Kidney epithelial cell (primary cell): ENCODE measurements around the gene CYP4F12. TPM values are rescaled to one million over a fixed set of nuclear protein-coding genes. Genes with fewer than 3 reads are reported as not detected.

ENCODE experiments used
- DNase-seq: peaks from one replicate; pipeline ENCODE4 v3.0.0-alpha.2; 2010; ENCODE audit warnings: low read depth
- H3K27me3 ChIP-seq: 2 replicates; pipeline ENCODE4 v1.6.0; 2011; ENCODE audit warnings: low read length; ENCODE audit not compliant: control insufficient read depth, insufficient read depth
- H3K36me3 ChIP-seq: 2 replicates; pipeline ENCODE4 v1.5.1; 2011; ENCODE audit warnings: low read length; ENCODE audit not compliant: control insufficient read depth, insufficient read depth
- H3K4me3 ChIP-seq: 2 replicates; pipeline ENCODE4 v1.5.1; 2011; ENCODE audit warnings: low read depth, mild to moderate bottlenecking, control low read depth, low read length
- total RNA-seq: library from RNA; depleted of rRNA; stranded (reverse); fragments of >200 nt; gene quantifications from 2 replicates; pipeline ENCODE4 v1.2.3, GENCODE V29; 2015
- TF ChIP-seq, protein P1 (sequence below): IDR thresholded peaks from 2 replicates; pipeline ENCODE4 v1.5.1; 2011; ENCODE audit warnings: mild to moderate bottlenecking, moderate library complexity, low read length, control low read depth, inconsistent platforms; ENCODE audit not compliant: insufficient read depth, poor library complexity, severe bottlenecking

Gene CYP4F12
- total RNA-seq, 1 donor from 2014 or later: not detected

DNA sequence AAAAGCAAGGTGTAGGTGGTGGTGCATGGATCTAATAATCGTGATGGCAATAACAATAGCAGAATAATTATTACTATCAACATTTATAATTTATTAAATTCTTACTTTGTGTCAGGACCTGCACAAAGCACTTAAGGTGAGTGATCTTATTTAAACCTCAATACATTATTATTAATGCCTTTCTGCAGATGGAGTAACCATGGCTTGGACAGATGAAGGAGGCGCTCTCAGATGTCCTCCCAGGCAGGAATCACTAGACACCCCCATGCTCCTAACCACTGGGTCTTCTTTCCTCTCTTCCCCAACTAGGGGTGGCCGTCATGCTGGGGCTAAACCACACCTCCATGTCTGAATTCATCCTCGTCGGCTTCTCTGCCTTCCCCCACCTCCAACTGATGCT lies 54.8 kb downstream of the CYP4F12 start, which contains the start of gene OR10H2:
TSS of gene OR10H2 (plus strand) at position 301 of the 400 bp plus-strand sequence. CDS start at position 321, 20 bp downstream.
- H3K4me3 ChIP-seq: no peak within 1 kb of the TSS
- no peaks in the 10 kb centered on the region for H3K27me3 ChIP-seq
- no peaks in the 10 kb centered on the region for H3K36me3 ChIP-seq
- TF ChIP-seq, protein P1, sequence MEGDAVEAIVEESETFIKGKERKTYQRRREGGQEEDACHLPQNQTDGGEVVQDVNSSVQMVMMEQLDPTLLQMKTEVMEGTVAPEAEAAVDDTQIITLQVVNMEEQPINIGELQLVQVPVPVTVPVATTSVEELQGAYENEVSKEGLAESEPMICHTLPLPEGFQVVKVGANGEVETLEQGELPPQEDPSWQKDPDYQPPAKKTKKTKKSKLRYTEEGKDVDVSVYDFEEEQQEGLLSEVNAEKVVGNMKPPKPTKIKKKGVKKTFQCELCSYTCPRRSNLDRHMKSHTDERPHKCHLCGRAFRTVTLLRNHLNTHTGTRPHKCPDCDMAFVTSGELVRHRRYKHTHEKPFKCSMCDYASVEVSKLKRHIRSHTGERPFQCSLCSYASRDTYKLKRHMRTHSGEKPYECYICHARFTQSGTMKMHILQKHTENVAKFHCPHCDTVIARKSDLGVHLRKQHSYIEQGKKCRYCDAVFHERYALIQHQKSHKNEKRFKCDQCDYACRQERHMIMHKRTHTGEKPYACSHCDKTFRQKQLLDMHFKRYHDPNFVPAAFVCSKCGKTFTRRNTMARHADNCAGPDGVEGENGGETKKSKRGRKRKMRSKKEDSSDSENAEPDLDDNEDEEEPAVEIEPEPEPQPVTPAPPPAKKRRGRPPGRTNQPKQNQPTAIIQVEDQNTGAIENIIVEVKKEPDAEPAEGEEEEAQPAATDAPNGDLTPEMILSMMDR: no peak
- DNase-seq: no peak

DNA sequence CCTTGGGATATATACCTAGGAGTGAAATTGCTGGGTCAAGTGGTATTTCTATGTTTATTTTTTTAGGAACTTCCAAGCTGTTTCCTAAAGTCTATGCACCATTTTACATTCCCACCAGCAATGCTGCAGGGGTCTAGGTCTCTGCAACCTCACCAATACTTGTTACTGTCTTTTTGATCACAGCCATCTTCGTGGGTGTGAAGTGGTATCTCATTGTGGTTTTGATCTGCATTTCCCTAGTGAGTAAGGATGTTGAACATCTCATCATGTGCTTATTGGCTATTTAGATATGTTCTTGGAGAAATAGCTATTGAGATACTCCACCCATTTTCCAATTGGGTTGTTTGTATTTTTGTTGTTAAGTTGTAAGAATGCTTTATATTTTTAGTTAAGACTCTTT lies 57.7 kb downstream of the CYP4F12 start:
- Histone ChIP-seq H3K27me3 (no peaks in the 10 kb centered on the region), H3K36me3 (no peaks in the 10 kb centered on the region), H3K4me3 (no peak overlapping the region)
- TF ChIP-seq, protein P1: no peak
- no peak for DNase-seq

DNA sequence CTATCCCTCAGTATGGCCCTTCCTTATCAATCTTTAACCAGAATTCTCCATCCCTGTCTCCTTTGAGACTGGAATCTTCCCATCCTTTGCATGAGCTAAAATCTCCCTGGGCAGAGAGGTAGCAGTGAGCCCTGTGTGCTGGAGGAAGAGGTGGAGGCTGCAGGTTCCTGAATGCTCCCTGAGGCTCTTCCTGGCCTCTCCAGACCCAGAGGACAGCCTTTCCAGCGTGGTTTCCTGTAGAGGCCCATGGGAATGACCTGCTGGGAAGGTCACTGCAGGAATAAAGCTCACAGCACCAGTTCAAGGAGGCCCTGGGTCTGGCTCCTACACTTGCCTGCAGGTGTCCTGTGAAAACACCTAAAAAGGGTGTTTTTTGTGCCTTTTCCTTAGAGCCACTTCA lies 59.5 kb downstream of the CYP4F12 start:
- Histone ChIP-seq H3K27me3 (no peaks in the 10 kb centered on the region), H3K4me3 (no peak overlapping the region), H3K36me3 (no peaks in the 10 kb centered on the region)
- DNase-seq: no peak
- TF ChIP-seq, protein P1: no peak

DNA sequence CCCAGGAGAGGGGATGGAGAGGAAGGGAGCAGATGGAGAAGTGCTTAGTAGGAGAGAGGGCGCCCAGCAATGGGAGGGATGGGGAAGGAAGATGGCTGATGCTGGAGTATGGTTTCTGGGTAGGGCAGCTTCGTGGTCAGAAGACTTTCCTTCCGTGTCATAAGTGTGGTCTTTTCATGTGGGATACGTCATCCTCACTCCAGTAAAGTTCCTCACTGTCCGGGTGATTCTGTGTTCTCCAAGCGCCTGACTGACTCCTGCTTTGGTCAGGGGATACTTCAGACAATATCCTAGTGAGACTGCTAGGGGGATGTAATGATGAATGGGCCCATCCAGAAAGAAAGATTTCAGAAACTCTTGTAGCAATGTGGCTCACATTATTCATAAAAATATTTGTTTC lies 61.0 kb downstream of the CYP4F12 start:
- no peak overlapping the region for H3K4me3 ChIP-seq
- no peaks in the 10 kb centered on the region for H3K27me3 ChIP-seq
- TF ChIP-seq, protein P1: no peak
- H3K36me3 ChIP-seq: no peaks in the 10 kb centered on the region
- DNase-seq: no peak

DNA sequence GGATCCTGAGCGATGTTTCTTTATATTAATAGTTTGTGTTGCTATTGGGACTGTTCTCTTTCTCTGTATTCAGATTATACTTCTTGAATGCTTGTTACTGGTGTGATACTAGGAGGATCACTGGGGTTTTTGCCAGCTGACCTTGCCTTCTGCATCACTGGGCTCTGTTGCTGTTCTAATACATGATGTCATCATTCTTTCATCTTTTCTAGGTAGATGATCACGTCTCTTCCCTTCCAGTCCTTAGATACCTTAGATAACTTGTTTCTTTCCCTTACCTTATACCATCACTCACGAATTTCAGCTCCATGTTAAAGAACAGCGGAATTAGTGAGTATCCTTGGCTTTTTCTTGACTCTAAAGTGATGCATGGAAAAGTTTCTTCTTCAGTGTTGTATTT lies 64.8 kb downstream of the CYP4F12 start, which contains the start of gene OR10H3:
TSS of gene OR10H3 (plus strand) at position 264 of the 400 bp plus-strand sequence. CDS start 3,408 bp downstream, outside the sequence.
- H3K27me3 ChIP-seq: no peaks in the 10 kb centered on the region
- TF ChIP-seq, protein P1: no peak
- no peak for DNase-seq
- no peaks in the 10 kb centered on the region for H3K36me3 ChIP-seq
- no peak within 1 kb of the TSS for H3K4me3 ChIP-seq

DNA sequence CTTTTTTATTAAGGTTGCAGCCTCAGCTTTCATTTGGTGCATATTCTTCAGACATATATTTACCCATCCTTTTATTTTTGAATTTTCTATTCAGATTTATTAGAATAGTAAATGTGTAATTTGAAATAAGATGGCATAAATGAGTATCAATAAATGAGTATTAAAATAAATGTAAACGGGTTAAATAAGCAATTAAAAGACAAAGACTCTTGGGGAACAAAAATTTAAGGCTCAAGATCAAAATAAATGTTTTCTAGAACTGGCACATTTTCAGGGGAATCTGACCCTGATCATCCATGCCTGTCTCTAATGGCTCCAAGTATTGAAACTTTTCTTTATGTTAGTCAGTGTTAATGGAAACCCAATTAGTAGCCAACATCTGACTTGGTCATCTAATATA lies 67.9 kb downstream of the CYP4F12 start:
- DNase-seq: no peak
- Histone ChIP-seq H3K27me3 (no peaks in the 10 kb centered on the region), H3K36me3 (no peaks in the 10 kb centered on the region), H3K4me3 (no peak overlapping the region)
- TF ChIP-seq, protein P1: no peak

Other genes starting within 250 kb of the CYP4F12 start
- gene WIZ, start 223.1 kb upstream of the CYP4F12 start, total RNA-seq: 42.7 and 64.1 TPM in 2 replicates
- gene RASAL3, start 208.5 kb upstream of the CYP4F12 start, total RNA-seq: not detected in 2 replicates
- not detected in 2 replicates for gene PGLYRP2, start 193.6 kb upstream of the CYP4F12 start, total RNA-seq
- gene CYP4F22, start 164.6 kb upstream of the CYP4F12 start, total RNA-seq: not detected in 2 replicates
- gene CYP4F8, start 57.9 kb upstream of the CYP4F12 start, total RNA-seq: not detected in 2 replicates
- gene CYP4F3, start 32.2 kb upstream of the CYP4F12 start, total RNA-seq: not detected in 2 replicates
- not detected in 2 replicates for gene OR10H2, start 54.9 kb downstream of the CYP4F12 start, total RNA-seq
- not detected in 2 replicates for gene OR10H3, start 64.9 kb downstream of the CYP4F12 start, total RNA-seq
- not detected in 2 replicates for gene OR10H5, start 114.6 kb downstream of the CYP4F12 start, total RNA-seq
- not detected in 2 replicates for gene OR10H1, start 142.6 kb downstream of the CYP4F12 start, total RNA-seq
- gene CYP4F2, start 225.0 kb downstream of the CYP4F12 start, total RNA-seq: not detected in 2 replicates